ENCODE data around the gene TGFBR3L.

- TF ChIP-seq CTCF (IDR thresholded peaks at IDR 0.05): no peak
- no peak for TF ChIP-seq POLR2A (IDR thresholded peaks at IDR 0.05)
Observed at GRCh38 chr19:7968008-7968795, 53.6 kb downstream of the TGFBR3L start.
